Subcutaneous abdominal adipose tissue (tissue), 5 donors: ENCODE measurements around the gene ARHGAP15.
A peak's percentile ranks its signal among the peaks of the same experiment; 100 is the strongest.
"Not testable (repeated sequence)": the region's sequence is repeated elsewhere in the genome, so short reads cannot be mapped to it uniquely, and the experiment has no call there.

Source experiments
- H3K27ac ChIP-seq: one replicate; pipeline ENCODE4 v1.7.0; 2013; ENCODE audit warnings: low read depth, mild to moderate bottlenecking, inconsistent platforms, low read length, moderate library complexity
- H3K27me3 ChIP-seq, 5 donors: one replicate each; pipeline ENCODE4 v1.7.0; 2013; ENCODE audit warnings: low read length in 5 of 5, inconsistent platforms in 1 of 5; ENCODE audit not compliant: control insufficient read depth in 5 of 5, insufficient read depth in 4 of 5
- H3K36me3 ChIP-seq, 5 donors: one replicate each; pipeline ENCODE4 v1.7.0; 2013; ENCODE audit warnings: low read length in 5 of 5; ENCODE audit not compliant: control insufficient read depth in 5 of 5, insufficient read depth in 5 of 5
- H3K4me1 ChIP-seq, 5 donors: one replicate each; pipeline ENCODE4 v1.7.0; 2013; ENCODE audit warnings: low read length in 5 of 5, mild to moderate bottlenecking in 3 of 5, moderate library complexity in 1 of 5; ENCODE audit not compliant: control insufficient read depth in 5 of 5, insufficient read depth in 5 of 5
- H3K4me3 ChIP-seq, 5 donors: one replicate each; pipeline ENCODE4 v1.7.0; 2013; ENCODE audit warnings: low read length in 5 of 5, low read depth in 1 of 5
- H3K9ac ChIP-seq, 5 donors: one replicate each; pipeline ENCODE4 v1.7.0; 2013; ENCODE audit warnings: low read length in 5 of 5, mild to moderate bottlenecking in 4 of 5, moderate library complexity in 3 of 5
- H3K9me3 ChIP-seq, 5 donors: one replicate each; pipeline ENCODE4 v1.7.0; 2013; ENCODE audit warnings: low read length in 5 of 5; ENCODE audit not compliant: control insufficient read depth in 5 of 5
- donor health status: healthy.
- donor health status: healthy.
- donor health status: healthy.
- donor health status: healthy.
- donor health status: healthy.

ARHGAP15 gene

DNA sequence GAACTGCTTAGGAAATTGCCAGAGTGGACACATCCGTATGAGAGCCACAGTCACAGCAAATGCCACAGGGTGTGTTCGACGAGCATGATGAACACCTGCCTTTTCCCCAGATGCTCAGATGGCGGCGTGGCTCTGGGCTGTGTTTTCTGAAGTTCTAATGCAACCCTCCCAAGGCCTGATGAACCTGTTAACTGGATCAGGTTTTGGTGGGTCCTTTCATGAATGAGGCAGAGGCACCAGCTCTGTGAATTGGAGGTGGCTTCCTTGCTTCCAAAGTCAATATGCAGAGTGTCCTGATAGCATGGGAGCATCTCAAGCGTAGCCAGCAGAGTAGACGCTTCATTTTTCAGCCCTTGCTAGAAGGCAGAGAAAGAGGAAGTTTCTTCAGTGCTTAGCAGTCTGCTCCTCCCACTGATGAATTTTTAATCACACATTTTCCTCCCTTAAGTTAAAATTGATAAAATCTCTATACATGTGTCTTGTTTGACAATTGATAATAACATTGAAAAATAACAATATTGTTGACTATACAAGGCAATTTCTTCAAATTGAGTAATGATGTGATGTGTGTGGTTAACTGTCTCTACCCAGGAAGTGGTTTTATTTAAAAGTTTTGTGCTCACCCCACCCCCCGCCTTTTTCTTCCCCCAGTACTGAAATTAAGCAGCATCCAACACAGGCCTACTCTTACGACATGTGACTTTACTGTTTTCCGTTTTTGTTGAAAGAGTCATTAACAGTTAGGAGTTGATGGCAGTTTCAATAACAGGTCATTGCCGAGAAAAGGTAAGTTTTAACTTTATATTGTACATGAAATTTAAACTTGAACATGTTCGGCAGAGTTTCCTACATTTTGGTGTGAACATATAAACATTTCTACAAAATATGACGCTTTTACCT lies at the start of gene ARHGAP15:
ARHGAP15 (plus strand) TSS at position 739 of the 900 bp plus-strand sequence.
- H3K27ac ChIP-seq = no peak within 1 kb of the TSS
- peak within 1 kb of the TSS in 3 of 5 donors; percentile 18 to 29 (median 18) for H3K4me3 ChIP-seq
- H3K36me3 ChIP-seq = no peaks in the 10 kb centered on the region
- no peaks in the 10 kb centered on the region for H3K27me3 ChIP-seq
- H3K4me1 ChIP-seq = peaks cover 0 to 3% (median 0%) of the 10 kb centered on the region in 5 donors
- H3K9me3 ChIP-seq = no peaks in the 10 kb centered on the region
- H3K9ac ChIP-seq = peak within 1 kb of the TSS in 1 of 5 donors; percentile 46

GRCh38 chr2:143081616-143082015 lies 47.6 kb upstream of the ARHGAP15 start:
- Histone ChIP-seq H3K9me3 (no peaks in the 10 kb centered on the region), H3K27ac (no peak overlapping the region), H3K9ac (no peak overlapping the region), H3K27me3 (no peaks in the 10 kb centered on the region), H3K36me3 (no peaks in the 10 kb centered on the region), H3K4me3 (no peak overlapping the region), H3K4me1 (peaks cover 0 to 4% (median 0%) of the 10 kb centered on the region in 5 donors)

DNA sequence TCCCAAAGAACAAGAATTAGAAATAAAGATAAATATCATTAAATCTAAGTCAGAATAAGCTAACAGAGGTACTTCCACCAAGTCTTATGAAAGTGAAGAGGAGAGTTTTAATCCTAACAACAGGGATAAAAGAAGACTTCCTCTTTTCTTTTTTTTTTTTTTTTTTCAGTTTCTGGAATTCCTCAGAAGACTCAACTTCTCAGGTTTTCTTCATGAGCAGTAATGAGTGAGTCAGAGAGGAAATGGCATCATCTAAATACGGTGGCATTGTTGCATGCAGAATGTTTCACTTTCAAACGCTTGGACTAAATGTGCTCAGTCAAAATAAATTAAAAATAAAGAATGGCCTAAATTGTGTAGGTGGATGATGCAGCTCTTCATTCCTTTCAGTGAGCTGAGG lies 45.6 kb upstream of the ARHGAP15 start:
- Histone ChIP-seq H3K9me3 (no peaks in the 10 kb centered on the region), H3K27me3 (no peaks in the 10 kb centered on the region), H3K27ac (no peak overlapping the region), H3K9ac (no peak overlapping the region), H3K4me1 (peaks cover 0 to 4% (median 0%) of the 10 kb centered on the region in 5 donors), H3K4me3 (no peak overlapping the region), H3K36me3 (no peaks in the 10 kb centered on the region)

- Histone ChIP-seq H3K9me3 (no peaks in the 10 kb centered on the region), H3K36me3 (no peaks in the 10 kb centered on the region), H3K27me3 (no peaks in the 10 kb centered on the region), H3K9ac (no peak overlapping the region), H3K4me3 (no peak overlapping the region), H3K27ac (no peak overlapping the region), H3K4me1 (peaks cover 0 to 4% (median 0%) of the 10 kb centered on the region in 5 donors)
Measured at GRCh38 chr2:143084462-143084861, 44.8 kb upstream of the ARHGAP15 start.

DNA sequence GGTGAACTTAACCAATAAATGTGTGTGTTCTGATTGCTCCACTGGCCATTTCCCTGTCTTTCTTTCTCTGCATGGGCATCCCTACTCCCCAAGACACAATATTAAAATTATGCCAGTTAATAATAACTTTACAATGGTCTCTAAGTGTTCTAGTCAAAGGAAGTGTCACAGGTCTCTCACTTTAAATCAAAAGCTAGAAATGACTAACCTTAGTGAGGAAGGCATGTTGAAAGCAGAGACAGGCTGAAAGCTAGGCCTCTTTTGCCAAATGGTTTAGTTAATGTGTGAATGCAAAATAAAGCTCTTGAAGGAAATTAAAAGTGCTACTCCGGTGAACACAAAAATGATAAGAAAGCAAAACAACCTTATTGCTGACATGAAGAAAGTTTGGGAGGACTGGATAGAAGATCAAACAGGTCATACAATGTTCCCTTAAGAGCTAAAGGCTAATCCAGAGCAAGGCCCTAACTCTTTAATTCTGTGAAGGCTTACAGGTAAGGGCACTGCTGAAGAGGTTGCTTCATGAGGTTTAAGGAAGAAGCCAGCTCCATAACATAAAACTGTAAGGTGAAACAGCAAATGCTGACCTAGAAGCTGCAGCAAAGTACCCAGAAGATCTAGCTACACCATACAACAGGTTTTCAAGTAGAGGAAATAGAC lies 44.0 kb upstream of the ARHGAP15 start:
- Histone ChIP-seq H3K4me3 (no peak overlapping the region), H3K27me3 (no peaks in the 10 kb centered on the region), H3K9me3 (no peaks in the 10 kb centered on the region), H3K9ac (no peak overlapping the region), H3K36me3 (no peaks in the 10 kb centered on the region), H3K27ac (no peak overlapping the region), H3K4me1 (peaks cover 0 to 4% (median 0%) of the 10 kb centered on the region in 5 donors)

- no peaks in the 10 kb centered on the region for H3K9me3 ChIP-seq
- no peaks in the 10 kb centered on the region for H3K27me3 ChIP-seq
- no peak overlapping the region for H3K9ac ChIP-seq
- H3K4me1 ChIP-seq = peaks cover 0 to 4% (median 0%) of the 10 kb centered on the region in 5 donors
- H3K36me3 ChIP-seq = no peaks in the 10 kb centered on the region
- H3K4me3 ChIP-seq = no peak overlapping the region
- no peak overlapping the region for H3K27ac ChIP-seq
Measured at GRCh38 chr2:143087033-143087432, 42.2 kb upstream of the ARHGAP15 start.

GRCh38 chr2:143088388-143088787 lies 40.8 kb upstream of the ARHGAP15 start:
- Histone ChIP-seq H3K4me1 (peaks cover 0 to 4% (median 0%) of the 10 kb centered on the region in 5 donors), H3K27me3 (no peaks in the 10 kb centered on the region), H3K4me3 (no peak overlapping the region), H3K27ac (no peak overlapping the region), H3K9ac (no peak overlapping the region), H3K36me3 (no peaks in the 10 kb centered on the region), H3K9me3 (no peaks in the 10 kb centered on the region)

DNA sequence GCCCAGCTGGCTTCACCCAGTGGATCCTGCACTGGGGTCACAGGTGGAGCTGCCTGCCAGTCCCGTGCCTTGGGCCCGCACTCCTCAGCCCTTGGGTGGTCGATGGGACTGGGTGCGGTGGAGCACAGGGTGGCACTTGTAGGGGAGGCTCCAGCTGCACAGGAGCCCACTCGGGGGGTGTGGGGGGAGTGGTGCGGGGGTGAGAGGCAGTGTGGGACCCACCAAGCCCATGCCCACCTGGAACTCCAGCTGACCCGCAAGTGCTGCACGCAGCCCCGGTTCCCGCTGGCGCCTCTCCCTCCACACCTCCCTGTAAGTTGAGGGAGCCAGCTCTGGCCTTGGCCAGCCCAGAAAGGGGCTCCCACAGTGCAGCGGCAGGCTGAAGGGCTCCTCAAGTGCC lies 39.7 kb upstream of the ARHGAP15 start:
- not testable (repeated sequence) for H3K27ac ChIP-seq, H3K4me1 ChIP-seq, H3K36me3 ChIP-seq, H3K27me3 ChIP-seq, H3K4me3 ChIP-seq, H3K9ac ChIP-seq, H3K9me3 ChIP-seq

DNA sequence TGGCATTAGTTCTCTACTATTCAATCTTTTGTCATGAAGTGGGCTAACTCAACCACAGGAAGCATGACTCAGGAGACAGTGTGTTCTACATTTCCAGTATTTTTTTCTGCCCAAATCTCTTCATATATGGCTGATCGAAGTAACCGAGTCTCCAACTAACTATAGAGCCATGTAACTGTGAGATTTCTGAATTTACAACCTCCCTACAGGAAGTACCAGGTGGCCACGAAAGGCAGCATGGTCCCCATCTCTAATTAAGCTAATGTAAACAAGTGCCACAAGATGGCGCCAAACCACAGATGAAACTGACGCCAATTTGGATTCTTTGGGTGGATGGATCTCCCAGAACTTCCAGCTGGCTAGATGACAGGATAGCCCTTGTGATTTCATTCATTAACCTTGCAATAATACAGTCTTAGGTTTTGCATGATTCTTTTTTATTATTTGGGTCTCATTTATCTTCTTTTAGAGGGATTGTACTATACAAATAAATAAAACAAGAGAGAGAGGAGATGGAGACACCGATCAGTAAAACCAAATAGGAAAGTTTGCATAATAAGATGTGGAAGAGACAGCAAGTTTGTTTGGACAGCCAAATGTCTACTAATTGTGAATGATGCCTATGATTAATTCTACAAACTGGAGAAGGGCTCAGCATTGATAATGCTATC lies 18.3 kb upstream of the ARHGAP15 start:
- no peaks in the 10 kb centered on the region for H3K4me1 ChIP-seq
- no peaks in the 10 kb centered on the region for H3K36me3 ChIP-seq
- H3K27ac ChIP-seq = no peak overlapping the region
- no peak overlapping the region for H3K4me3 ChIP-seq
- no peaks in the 10 kb centered on the region for H3K27me3 ChIP-seq
- no peaks in the 10 kb centered on the region for H3K9me3 ChIP-seq
- no peak overlapping the region for H3K9ac ChIP-seq

DNA sequence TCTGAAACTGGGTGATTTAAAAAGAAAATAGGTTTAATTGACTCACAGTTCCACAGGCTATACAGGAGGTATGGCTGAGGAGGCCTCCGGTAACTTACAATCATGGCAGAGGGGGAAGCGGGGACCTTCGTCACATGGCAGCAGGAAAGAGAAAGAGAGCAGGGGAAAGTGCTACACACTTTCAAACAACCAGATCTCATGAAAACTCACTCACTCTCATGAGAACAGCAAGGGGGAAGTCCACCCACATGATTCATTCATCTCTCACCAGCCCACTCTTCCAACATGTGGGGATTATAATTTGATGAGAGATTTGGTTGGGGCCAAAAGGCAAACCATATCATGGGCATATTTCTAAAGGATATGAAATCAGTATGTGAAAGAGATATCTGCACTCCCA lies 12.0 kb upstream of the ARHGAP15 start:
- Histone ChIP-seq H3K27ac (no peak overlapping the region), H3K4me3 (no peak overlapping the region)

More for the DNA sequence above, 12.0 kb upstream of the ARHGAP15 start:
- no peak overlapping the region for H3K9ac ChIP-seq
- no peaks in the 10 kb centered on the region for H3K4me1 ChIP-seq
- H3K36me3 ChIP-seq = no peaks in the 10 kb centered on the region
- no peaks in the 10 kb centered on the region for H3K9me3 ChIP-seq
- no peaks in the 10 kb centered on the region for H3K27me3 ChIP-seq
